Coronary artery (tissue), 2 donors: ENCODE results near the gene HPSE2.
"Not testable (repeated sequence)": the region's sequence is repeated elsewhere in the genome, so short reads cannot be mapped to it uniquely, and the experiment has no call there.

Source experiments
- DNase-seq: peaks from one replicate; pipeline ENCODE4 v3.0.0-alpha.2; 2017; ENCODE audit warnings: low spot score
- H3K27ac ChIP-seq, 2 donors: fragments of 200-600 bp; sonication (generic); one replicate each; pipeline ENCODE4 v1.5.1; 2016 to 2019
- H3K4me3 ChIP-seq: fragments of 200-600 bp; sonication (generic); 2 replicates; pipeline ENCODE4 v1.5.1; 2016; ENCODE audit warnings: mild to moderate bottlenecking, moderate library complexity
- CTCF ChIP-seq: fragments of 200-600 bp; sonication (generic); IDR thresholded peaks from one replicate; pipeline ENCODE4 v1.5.1; 2019; ENCODE audit warnings: antibody characterized with exemption

Gene HPSE2

GRCh38 chr10:99005254-99005653, 230.4 kb downstream of the HPSE2 start:
- no peak for TF ChIP-seq CTCF
- no peak for DNase-seq
- H3K27ac ChIP-seq: no peak overlapping the region
- no peak overlapping the region for H3K4me3 ChIP-seq

GRCh38 chr10:99004738-99005137, 230.9 kb downstream of the HPSE2 start:
- TF ChIP-seq CTCF: no peak
- Histone ChIP-seq H3K4me3 (no peak overlapping the region), H3K27ac (no peak overlapping the region)
- DNase-seq: no peak

- Histone ChIP-seq H3K27ac (no peak overlapping the region), H3K4me3 (no peak overlapping the region)
- DNase-seq: no peak
- TF ChIP-seq CTCF: no peak
Observed at GRCh38 chr10:99002392-99002791, 233.3 kb downstream of the HPSE2 start.

GRCh38 chr10:98997596-98997995, 238.1 kb downstream of the HPSE2 start:
- no peak overlapping the region for H3K4me3 ChIP-seq
- DNase-seq: no peak
- no peak for TF ChIP-seq CTCF
- H3K27ac ChIP-seq: no peak overlapping the region

- TF ChIP-seq CTCF: no peak
- no peak for DNase-seq
- no peak overlapping the region for H3K4me3 ChIP-seq
- no peak overlapping the region for H3K27ac ChIP-seq
Observed at GRCh38 chr10:98994030-98994429, 241.6 kb downstream of the HPSE2 start.

- not testable (repeated sequence) for H3K4me3 ChIP-seq, DNase-seq, H3K27ac ChIP-seq
Observed at GRCh38 chr10:98983751-98984150, 251.9 kb downstream of the HPSE2 start.

- no peak overlapping the region for H3K27ac ChIP-seq
- TF ChIP-seq CTCF: no peak
- no peak for DNase-seq
- no peak overlapping the region for H3K4me3 ChIP-seq
Observed at GRCh38 chr10:98980353-98980752, 255.3 kb downstream of the HPSE2 start.

GRCh38 chr10:98971464-98971863, 264.2 kb downstream of the HPSE2 start:
- no peak overlapping the region for H3K27ac ChIP-seq
- DNase-seq: no peak
- no peak overlapping the region for H3K4me3 ChIP-seq
- no peak for TF ChIP-seq CTCF
